Ishikawa (cell line): ENCODE results near the gene ARHGAP22.

Source experiments
- CREB1 ChIP-seq: IDR thresholded peaks from 2 replicates; pipeline ENCODE4 v1.6.1; 2012; ENCODE audit warnings: low read depth
- EP300 ChIP-seq: IDR thresholded peaks from 2 replicates; pipeline ENCODE4 v1.6.1; 2012; ENCODE audit warnings: borderline replicate concordance
- FOXM1 ChIP-seq: IDR thresholded peaks from 2 replicates; pipeline ENCODE4 v1.6.1; 2012; ENCODE audit warnings: low read depth, borderline replicate concordance
- MAX ChIP-seq: IDR thresholded peaks from 2 replicates; pipeline ENCODE4 v1.6.1; 2012
- NFIC ChIP-seq: IDR thresholded peaks from 2 replicates; pipeline ENCODE4 v1.6.1; 2012
- RAD21 ChIP-seq: IDR thresholded peaks from 2 replicates; pipeline ENCODE4 v1.6.1; 2012; ENCODE audit warnings: low read depth
- REST ChIP-seq: IDR thresholded peaks from 2 replicates; pipeline ENCODE4 v1.6.1; 2012; ENCODE audit warnings: low read depth, mild to moderate bottlenecking
- TAF1 ChIP-seq: IDR thresholded peaks from 2 replicates; pipeline ENCODE4 v1.6.1; 2012; ENCODE audit warnings: low read depth, mild to moderate bottlenecking
- TCF12 ChIP-seq: IDR thresholded peaks from 2 replicates; pipeline ENCODE4 v1.6.1; 2012; ENCODE audit warnings: low read depth
- USF1 ChIP-seq: IDR thresholded peaks from 2 replicates; pipeline ENCODE4 v1.6.1; 2012
- YY1 ChIP-seq: IDR thresholded peaks from 2 replicates; pipeline ENCODE4 v1.6.1; 2012; ENCODE audit warnings: low read depth
- ZBTB7A ChIP-seq: IDR thresholded peaks from 2 replicates; pipeline ENCODE4 v1.6.1; 2012; ENCODE audit warnings: low read depth

GRCh38 chr10:48468866-48469511 is 135.9 kb downstream of the ARHGAP22 start:
- TF ChIP-seq RAD21 (no peak), NFIC (no peak), YY1 (no peak), MAX (no peak), USF1 (no peak), TAF1 (no peak), REST (no peak), FOXM1 (no peak), ZBTB7A (no peak), EP300 (no peak), TCF12 (no peak), CREB1 (no peak)
